HEK293 (cell line): ENCODE results near the gene CCHCR1.

Source experiments
- MZF1 ChIP-seq: fragments of 450-650 bp; formaldehyde crosslinking; IDR thresholded peaks from 2 replicates; pipeline ENCODE4 v1.5.1; 2017; ENCODE audit warnings: missing biosample characterization, missing genetic modification characterization, borderline replicate concordance
- YY2 ChIP-seq: fragments of 450-650 bp; formaldehyde crosslinking; IDR thresholded peaks from 2 replicates; pipeline ENCODE4 v1.5.1; 2016; ENCODE audit warnings: missing biosample characterization, missing genetic modification characterization
- ZBTB20 ChIP-seq: fragments of 450-650 bp; formaldehyde crosslinking; IDR thresholded peaks from 2 replicates; pipeline ENCODE4 v1.5.1; 2016; ENCODE audit warnings: missing biosample characterization, missing genetic modification characterization
- ZNF274 ChIP-seq, 2 experiments: fragments of 200-500 bp in 1 of 2; fragments of 450-650 bp in 1 of 2; sonication (Bioruptor generic) in 1 of 2; formaldehyde crosslinking in 1 of 2; IDR thresholded peaks; 2 replicates each; pipeline versions ENCODE4 v1.5.1 to v1.6.1; 2014 to 2016; ENCODE audit warnings: borderline replicate concordance in 1 of 2, inconsistent platforms in 1 of 2, low read length in 1 of 2, missing biosample characterization in 1 of 2, missing genetic modification characterization in 1 of 2
- TF ChIP-seq, protein P1 (sequence below): fragments of 450-650 bp; formaldehyde crosslinking; IDR thresholded peaks from 2 replicates; pipeline ENCODE4 v1.5.1; 2016; ENCODE audit warnings: missing biosample characterization, missing genetic modification characterization
- TF ChIP-seq, protein P2 (sequence below): fragments of 450-650 bp; formaldehyde crosslinking; IDR thresholded peaks from 2 replicates; pipeline ENCODE4 v1.5.1; 2016; ENCODE audit warnings: missing biosample characterization, missing genetic modification characterization
- TF ChIP-seq, protein P3 (sequence below): fragments of 450-650 bp; formaldehyde crosslinking; conservative IDR thresholded peaks from 2 replicates; pipeline ENCODE4 v1.5.1; 2016; ENCODE audit warnings: low read depth, missing biosample characterization, missing genetic modification characterization
- TF ChIP-seq, protein P4 (sequence below): fragments of 450-650 bp; formaldehyde crosslinking; IDR thresholded peaks from 2 replicates; pipeline ENCODE4 v1.5.1; 2016; ENCODE audit warnings: missing biosample characterization, missing genetic modification characterization

DNA sequence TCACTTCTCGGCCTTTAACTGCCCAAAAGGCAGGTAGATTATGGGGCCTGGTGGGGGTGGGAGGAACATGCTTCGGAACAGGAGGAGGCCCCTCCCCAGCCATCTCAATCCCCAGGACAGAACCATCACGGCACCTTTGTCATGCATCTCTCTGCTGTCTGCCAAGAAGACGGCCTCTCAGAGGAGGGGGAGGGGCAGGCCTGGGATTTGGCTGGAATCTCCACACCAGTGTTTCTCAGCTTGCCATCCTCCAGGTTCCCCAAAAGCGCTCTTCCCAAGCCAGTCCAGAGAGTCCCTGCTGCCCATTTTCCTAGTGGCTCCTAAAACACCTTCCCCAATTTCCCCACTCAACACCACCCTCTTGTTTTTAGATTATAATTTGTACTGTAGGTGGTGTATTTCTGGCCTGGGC, 15.4 kb upstream of the CCHCR1 start:
- no peak for TF ChIP-seq ZBTB20 (tag by site-specific recombination)
- TF ChIP-seq, protein P1, sequence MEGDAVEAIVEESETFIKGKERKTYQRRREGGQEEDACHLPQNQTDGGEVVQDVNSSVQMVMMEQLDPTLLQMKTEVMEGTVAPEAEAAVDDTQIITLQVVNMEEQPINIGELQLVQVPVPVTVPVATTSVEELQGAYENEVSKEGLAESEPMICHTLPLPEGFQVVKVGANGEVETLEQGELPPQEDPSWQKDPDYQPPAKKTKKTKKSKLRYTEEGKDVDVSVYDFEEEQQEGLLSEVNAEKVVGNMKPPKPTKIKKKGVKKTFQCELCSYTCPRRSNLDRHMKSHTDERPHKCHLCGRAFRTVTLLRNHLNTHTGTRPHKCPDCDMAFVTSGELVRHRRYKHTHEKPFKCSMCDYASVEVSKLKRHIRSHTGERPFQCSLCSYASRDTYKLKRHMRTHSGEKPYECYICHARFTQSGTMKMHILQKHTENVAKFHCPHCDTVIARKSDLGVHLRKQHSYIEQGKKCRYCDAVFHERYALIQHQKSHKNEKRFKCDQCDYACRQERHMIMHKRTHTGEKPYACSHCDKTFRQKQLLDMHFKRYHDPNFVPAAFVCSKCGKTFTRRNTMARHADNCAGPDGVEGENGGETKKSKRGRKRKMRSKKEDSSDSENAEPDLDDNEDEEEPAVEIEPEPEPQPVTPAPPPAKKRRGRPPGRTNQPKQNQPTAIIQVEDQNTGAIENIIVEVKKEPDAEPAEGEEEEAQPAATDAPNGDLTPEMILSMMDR (tag by site-specific recombination), result no peak
- no peak for TF ChIP-seq ZNF274 (IDR thresholded peaks at IDR 0.05; ENCODE audit: low read length)
- no peak for TF ChIP-seq ZNF274 (tag by site-specific recombination; IDR thresholded peaks at IDR 0.05; ENCODE audit: borderline replicate concordance)
- no peak for TF ChIP-seq MZF1 (tag by site-specific recombination)
- TF ChIP-seq, protein P2, sequence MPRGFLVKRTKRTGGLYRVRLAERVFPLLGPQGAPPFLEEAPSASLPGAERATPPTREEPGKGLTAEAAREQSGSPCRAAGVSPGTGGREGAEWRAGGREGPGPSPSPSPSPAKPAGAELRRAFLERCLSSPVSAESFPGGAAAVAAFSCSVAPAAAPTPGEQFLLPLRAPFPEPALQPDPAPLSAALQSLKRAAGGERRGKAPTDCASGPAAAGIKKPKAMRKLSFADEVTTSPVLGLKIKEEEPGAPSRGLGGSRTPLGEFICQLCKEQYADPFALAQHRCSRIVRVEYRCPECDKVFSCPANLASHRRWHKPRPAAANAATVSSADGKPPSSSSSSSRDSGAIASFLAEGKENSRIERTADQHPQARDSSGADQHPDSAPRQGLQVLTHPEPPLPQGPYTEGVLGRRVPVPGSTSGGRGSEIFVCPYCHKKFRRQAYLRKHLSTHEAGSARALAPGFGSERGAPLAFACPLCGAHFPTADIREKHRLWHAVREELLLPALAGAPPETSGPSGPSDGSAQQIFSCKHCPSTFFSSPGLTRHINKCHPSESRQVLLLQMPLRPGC (tag by site-specific recombination), result no peak
- TF ChIP-seq, protein P3, sequence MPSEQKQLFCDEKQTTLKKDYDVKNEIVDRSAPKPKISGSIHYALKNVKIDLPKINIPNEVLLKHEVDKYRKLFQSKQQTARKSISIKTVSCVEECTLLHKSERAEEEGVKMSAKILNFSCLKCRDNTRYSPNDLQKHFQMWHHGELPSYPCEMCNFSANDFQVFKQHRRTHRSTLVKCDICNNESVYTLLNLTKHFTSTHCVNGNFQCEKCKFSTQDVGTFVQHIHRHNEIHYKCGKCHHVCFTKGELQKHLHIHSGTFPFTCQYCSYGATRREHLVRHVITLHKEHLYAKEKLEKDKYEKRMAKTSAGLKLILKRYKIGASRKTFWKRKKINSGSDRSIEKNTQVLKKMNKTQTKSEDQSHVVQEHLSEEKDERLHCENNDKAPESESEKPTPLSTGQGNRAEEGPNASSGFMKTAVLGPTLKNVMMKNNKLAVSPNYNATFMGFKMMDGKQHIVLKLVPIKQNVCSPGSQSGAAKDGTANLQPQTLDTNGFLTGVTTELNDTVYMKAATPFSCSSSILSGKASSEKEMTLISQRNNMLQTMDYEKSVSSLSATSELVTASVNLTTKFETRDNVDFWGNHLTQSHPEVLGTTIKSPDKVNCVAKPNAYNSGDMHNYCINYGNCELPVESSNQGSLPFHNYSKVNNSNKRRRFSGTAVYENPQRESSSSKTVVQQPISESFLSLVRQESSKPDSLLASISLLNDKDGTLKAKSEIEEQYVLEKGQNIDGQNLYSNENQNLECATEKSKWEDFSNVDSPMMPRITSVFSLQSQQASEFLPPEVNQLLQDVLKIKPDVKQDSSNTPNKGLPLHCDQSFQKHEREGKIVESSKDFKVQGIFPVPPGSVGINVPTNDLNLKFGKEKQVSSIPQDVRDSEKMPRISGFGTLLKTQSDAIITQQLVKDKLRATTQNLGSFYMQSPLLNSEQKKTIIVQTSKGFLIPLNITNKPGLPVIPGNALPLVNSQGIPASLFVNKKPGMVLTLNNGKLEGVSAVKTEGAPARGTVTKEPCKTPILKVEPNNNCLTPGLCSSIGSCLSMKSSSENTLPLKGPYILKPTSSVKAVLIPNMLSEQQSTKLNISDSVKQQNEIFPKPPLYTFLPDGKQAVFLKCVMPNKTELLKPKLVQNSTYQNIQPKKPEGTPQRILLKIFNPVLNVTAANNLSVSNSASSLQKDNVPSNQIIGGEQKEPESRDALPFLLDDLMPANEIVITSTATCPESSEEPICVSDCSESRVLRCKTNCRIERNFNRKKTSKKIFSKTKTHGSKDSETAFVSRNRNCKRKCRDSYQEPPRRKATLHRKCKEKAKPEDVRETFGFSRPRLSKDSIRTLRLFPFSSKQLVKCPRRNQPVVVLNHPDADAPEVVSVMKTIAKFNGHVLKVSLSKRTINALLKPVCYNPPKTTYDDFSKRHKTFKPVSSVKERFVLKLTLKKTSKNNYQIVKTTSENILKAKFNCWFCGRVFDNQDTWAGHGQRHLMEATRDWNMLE (tag by site-specific recombination), result no peak
- TF ChIP-seq, protein P4, sequence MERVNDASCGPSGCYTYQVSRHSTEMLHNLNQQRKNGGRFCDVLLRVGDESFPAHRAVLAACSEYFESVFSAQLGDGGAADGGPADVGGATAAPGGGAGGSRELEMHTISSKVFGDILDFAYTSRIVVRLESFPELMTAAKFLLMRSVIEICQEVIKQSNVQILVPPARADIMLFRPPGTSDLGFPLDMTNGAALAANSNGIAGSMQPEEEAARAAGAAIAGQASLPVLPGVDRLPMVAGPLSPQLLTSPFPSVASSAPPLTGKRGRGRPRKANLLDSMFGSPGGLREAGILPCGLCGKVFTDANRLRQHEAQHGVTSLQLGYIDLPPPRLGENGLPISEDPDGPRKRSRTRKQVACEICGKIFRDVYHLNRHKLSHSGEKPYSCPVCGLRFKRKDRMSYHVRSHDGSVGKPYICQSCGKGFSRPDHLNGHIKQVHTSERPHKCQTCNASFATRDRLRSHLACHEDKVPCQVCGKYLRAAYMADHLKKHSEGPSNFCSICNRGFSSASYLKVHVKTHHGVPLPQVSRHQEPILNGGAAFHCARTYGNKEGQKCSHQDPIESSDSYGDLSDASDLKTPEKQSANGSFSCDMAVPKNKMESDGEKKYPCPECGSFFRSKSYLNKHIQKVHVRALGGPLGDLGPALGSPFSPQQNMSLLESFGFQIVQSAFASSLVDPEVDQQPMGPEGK (tag by site-specific recombination), result no peak
- no peak for TF ChIP-seq YY2 (tag by site-specific recombination)
